IMR-90 (cell line): ENCODE data around the gene TMEM231.

Experiments used
- CEBPB ChIP-seq: IDR thresholded peaks from 2 replicates; pipeline ENCODE4 v1.6.1; 2012; ENCODE audit warnings: low read depth, low read length, improper control_type of control experiment
- CHD1 ChIP-seq: IDR thresholded peaks from 2 replicates; pipeline ENCODE4 v1.6.1; 2012; ENCODE audit warnings: low read depth, low read length, improper control_type of control experiment
- RCOR1 ChIP-seq: IDR thresholded peaks from 2 replicates; pipeline ENCODE4 v1.6.1; 2012; ENCODE audit warnings: mild to moderate bottlenecking, low read length, improper control_type of control experiment; ENCODE audit not compliant: insufficient replicate concordance
- SMC3 ChIP-seq: fragments of 150-350 bp; IDR thresholded peaks from 2 replicates; pipeline ENCODE4 v1.6.1; 2016; ENCODE audit warnings: low read depth, mild to moderate bottlenecking, antibody characterized with exemption, low read length, moderate library complexity
- TF ChIP-seq, protein P1 (sequence below): conservative IDR thresholded peaks from 2 replicates; pipeline ENCODE4 v1.5.1; 2012; ENCODE audit warnings: mild to moderate bottlenecking, low read depth, low read length, improper control_type of control experiment

GRCh38 chr16:75565640-75566039 is 9.6 kb upstream of the TMEM231 start:
- TF ChIP-seq, protein P1, sequence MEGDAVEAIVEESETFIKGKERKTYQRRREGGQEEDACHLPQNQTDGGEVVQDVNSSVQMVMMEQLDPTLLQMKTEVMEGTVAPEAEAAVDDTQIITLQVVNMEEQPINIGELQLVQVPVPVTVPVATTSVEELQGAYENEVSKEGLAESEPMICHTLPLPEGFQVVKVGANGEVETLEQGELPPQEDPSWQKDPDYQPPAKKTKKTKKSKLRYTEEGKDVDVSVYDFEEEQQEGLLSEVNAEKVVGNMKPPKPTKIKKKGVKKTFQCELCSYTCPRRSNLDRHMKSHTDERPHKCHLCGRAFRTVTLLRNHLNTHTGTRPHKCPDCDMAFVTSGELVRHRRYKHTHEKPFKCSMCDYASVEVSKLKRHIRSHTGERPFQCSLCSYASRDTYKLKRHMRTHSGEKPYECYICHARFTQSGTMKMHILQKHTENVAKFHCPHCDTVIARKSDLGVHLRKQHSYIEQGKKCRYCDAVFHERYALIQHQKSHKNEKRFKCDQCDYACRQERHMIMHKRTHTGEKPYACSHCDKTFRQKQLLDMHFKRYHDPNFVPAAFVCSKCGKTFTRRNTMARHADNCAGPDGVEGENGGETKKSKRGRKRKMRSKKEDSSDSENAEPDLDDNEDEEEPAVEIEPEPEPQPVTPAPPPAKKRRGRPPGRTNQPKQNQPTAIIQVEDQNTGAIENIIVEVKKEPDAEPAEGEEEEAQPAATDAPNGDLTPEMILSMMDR, result no peak
- TF ChIP-seq CEBPB (no peak), SMC3 (no peak), RCOR1 (no peak), CHD1 (no peak)
